ENCODE results near the gene LAMP1.

- TF ChIP-seq CTCF (IDR thresholded peaks at IDR 0.05) (no peak), POLR2AphosphoS5 (IDR thresholded peaks at IDR 0.05) (no peak), POLR2A (IDR thresholded peaks at IDR 0.05) (no peak)
These were observed 28.7 kb downstream of the LAMP1 start for GRCh38 chr13:113325779-113326178.
